Measurements from ENCODE around the gene TRAP1.

Gene TRAP1

DNA sequence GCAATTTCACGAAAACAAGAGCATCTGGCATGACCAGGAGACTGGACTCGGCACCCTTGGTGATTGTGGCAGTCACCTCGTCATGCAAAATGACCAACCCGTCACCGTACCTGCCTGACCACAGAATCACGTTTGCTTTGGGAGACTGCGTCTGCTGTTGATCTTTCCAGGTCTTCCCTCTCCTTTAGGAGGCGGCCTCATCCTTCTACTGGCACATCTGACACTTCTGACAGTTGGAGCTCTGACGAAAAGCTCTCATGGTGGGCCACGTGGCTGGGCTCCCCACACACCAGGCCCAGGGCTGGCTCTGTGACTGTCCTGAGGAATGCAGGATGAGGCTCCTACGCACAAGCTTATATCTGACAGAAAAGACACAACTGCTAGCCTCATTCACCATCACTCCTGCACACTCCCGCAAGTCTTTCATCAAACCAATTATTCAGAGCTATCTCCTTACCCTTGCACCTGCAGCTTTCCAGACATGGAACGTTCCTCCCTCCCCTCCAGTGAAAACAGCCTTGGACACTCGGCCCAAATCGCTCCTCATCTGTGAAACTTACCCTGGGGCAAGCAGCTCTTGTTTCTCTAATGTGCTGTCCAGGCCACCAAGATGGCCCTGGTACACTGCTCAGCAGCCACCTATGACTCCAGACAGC lies 3.6 kb downstream of the TRAP1 start:
- H3K4me1 Mint-ChIP-seq (ENCODE audit: low read depth), result peaks cover 48% of the 10 kb centered on the region
- no peak overlapping the region for H3K27ac Mint-ChIP-seq
- peak overlapping the region; percentile 7 for H3K4me3 Mint-ChIP-seq
- no peaks in the 10 kb centered on the region for H3K27me3 Mint-ChIP-seq
- peaks cover 54% of the 10 kb centered on the region for H3K36me3 Mint-ChIP-seq (ENCODE audit: low read depth)
- H3K9me3 Mint-ChIP-seq, result no peaks in the 10 kb centered on the region

DNA sequence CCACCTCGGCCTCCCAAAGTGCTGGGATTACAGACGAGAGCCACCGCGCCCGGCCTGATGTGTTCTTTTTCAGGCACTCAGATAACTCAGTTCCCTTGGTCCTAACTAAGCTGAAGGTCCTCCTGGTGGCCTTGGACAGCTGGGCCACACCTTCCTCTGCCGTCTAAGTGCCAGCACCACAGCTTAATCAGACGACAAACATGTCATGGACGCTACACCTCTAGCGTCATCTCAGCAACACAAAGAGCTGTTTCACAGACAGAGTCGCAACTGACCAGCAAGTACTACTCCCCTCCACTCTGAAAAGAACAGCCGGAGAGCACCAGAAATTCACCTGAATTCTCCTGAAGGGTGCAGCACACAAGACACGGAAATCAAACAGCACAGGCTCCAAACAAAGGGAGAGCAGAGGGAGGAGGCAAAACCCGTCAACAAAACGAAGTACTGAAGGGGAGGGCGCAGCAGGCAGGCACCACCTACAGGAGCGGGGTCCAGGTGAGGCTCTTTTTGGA lies 4.4 kb downstream of the TRAP1 start:
- peaks cover 43% of the 10 kb centered on the region for H3K4me1 Mint-ChIP-seq (ENCODE audit: low read depth)
- peaks cover 54% of the 10 kb centered on the region for H3K36me3 Mint-ChIP-seq (ENCODE audit: low read depth)
- no peak overlapping the region for H3K4me3 Mint-ChIP-seq
- H3K9me3 Mint-ChIP-seq, result no peaks in the 10 kb centered on the region
- no peaks in the 10 kb centered on the region for H3K27me3 Mint-ChIP-seq
- no peak overlapping the region for H3K27ac Mint-ChIP-seq

- Mint-ChIP-seq H3K27ac (no peak overlapping the region), H3K36me3 (ENCODE audit: low read depth) (peaks cover 37% of the 10 kb centered on the region), H3K9me3 (no peaks in the 10 kb centered on the region), H3K4me3 (no peak overlapping the region), H3K27me3 (no peaks in the 10 kb centered on the region), H3K4me1 (ENCODE audit: low read depth) (peaks cover 4% of the 10 kb centered on the region)
These were observed 10.9 kb downstream of the TRAP1 start for GRCh38 chr16:3706253-3707012.

- H3K9me3 Mint-ChIP-seq, result no peaks in the 10 kb centered on the region
- H3K27ac Mint-ChIP-seq, result no peak overlapping the region
These were observed 15.2 kb downstream of the TRAP1 start for GRCh38 chr16:3702082-3702481.

GRCh38 chr16:3701531-3701930 lies 15.8 kb downstream of the TRAP1 start:
- Mint-ChIP-seq H3K9me3 (no peaks in the 10 kb centered on the region), H3K4me1 (ENCODE audit: low read depth) (peaks cover 22% of the 10 kb centered on the region), H3K27me3 (no peaks in the 10 kb centered on the region), H3K4me3 (no peak overlapping the region), H3K27ac (no peak overlapping the region), H3K36me3 (ENCODE audit: low read depth) (peaks cover 33% of the 10 kb centered on the region)

More at GRCh38 chr16:3702082-3702481, 15.2 kb downstream of the TRAP1 start:
- Mint-ChIP-seq H3K27me3 (no peaks in the 10 kb centered on the region), H3K4me1 (ENCODE audit: low read depth) (peaks cover 22% of the 10 kb centered on the region), H3K36me3 (ENCODE audit: low read depth) (peaks cover 33% of the 10 kb centered on the region), H3K4me3 (no peak overlapping the region)

- Mint-ChIP-seq H3K36me3 (ENCODE audit: low read depth) (peaks cover 48% of the 10 kb centered on the region), H3K27me3 (no peaks in the 10 kb centered on the region), H3K4me1 (ENCODE audit: low read depth) (peaks cover 18% of the 10 kb centered on the region), H3K9me3 (no peaks in the 10 kb centered on the region), H3K27ac (no peak overlapping the region), H3K4me3 (no peak overlapping the region)
These were observed 18.4 kb downstream of the TRAP1 start for GRCh38 chr16:3698941-3699340.

DNA sequence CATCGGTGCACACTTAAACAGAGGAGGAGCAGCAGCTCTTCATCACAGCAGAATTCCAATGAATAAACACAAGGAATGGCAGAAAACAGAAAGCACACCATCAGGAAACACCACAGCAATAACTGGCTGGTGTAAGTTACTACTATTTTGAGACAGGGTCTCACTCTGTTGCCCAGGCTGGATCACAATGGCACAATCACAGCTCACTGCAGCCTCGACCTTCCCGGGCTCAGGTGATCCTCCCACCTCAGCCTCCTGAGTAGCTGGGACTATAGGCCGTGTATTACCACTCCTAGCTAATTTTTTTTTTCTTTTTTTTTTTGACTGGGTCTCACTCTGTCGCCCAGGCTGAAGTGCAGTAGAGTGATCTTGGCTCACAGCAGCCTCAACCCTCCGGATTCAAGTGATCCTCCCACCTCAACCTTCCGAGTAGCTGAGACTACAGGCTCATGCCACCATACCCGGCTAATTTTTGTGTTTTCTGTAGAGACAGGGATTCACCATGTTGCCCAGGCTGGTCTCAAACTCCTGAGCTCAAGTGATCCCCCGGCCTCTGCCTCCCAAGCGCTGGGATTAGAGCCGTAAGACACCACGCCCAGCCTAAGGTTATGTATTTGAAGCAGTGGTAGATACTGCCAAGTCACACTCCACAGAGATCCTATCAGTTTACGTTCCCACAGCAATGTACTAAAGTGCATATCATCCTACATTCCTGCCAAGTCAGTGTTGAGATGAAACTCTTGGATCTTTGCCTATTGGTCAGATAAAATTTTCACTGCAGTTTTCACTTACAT lies 20.7 kb downstream of the TRAP1 start:
- Mint-ChIP-seq H3K9me3 (no peaks in the 10 kb centered on the region), H3K27me3 (no peaks in the 10 kb centered on the region), H3K27ac (no peak overlapping the region), H3K4me3 (no peak overlapping the region), H3K36me3 (ENCODE audit: low read depth) (peaks cover 41% of the 10 kb centered on the region), H3K4me1 (ENCODE audit: low read depth) (peaks cover 18% of the 10 kb centered on the region)

GRCh38 chr16:3695610-3696369 lies 21.5 kb downstream of the TRAP1 start:
- Mint-ChIP-seq H3K27me3 (no peaks in the 10 kb centered on the region), H3K36me3 (ENCODE audit: low read depth) (peaks cover 36% of the 10 kb centered on the region), H3K4me3 (no peak overlapping the region), H3K27ac (peak overlapping the region; percentile 40), H3K4me1 (ENCODE audit: low read depth) (peaks cover 20% of the 10 kb centered on the region), H3K9me3 (no peaks in the 10 kb centered on the region)

- H3K4me3 Mint-ChIP-seq, result no peak overlapping the region
- H3K4me1 Mint-ChIP-seq (ENCODE audit: low read depth), result peaks cover 14% of the 10 kb centered on the region
- H3K36me3 Mint-ChIP-seq (ENCODE audit: low read depth), result peaks cover 47% of the 10 kb centered on the region
- H3K27ac Mint-ChIP-seq, result no peak overlapping the region
- H3K9me3 Mint-ChIP-seq, result no peaks in the 10 kb centered on the region
- H3K27me3 Mint-ChIP-seq, result no peaks in the 10 kb centered on the region
These were observed 23.3 kb downstream of the TRAP1 start for GRCh38 chr16:3694051-3694450.

DNA sequence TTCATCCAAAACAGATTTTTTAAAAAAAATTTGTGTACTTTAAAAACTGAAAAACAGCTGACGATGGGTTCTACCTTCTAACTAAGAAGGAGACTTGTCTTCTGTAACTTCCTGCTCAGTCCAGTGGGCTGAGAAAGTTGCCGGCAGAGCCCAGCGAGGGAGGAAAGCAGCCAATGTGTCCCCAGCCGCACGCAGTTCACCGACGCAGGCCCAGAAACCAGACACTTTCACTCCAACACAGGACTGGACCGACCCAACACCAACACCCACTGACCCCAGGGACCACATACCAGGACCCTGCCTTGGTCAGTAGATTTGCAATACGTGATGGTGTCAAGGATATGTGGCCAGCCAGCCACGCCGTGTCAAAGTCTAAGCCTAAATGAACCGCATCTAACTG lies 25.6 kb downstream of the TRAP1 start:
- Mint-ChIP-seq H3K36me3 (ENCODE audit: low read depth) (peaks cover 60% of the 10 kb centered on the region), H3K27me3 (no peaks in the 10 kb centered on the region), H3K4me1 (ENCODE audit: low read depth) (peaks cover 8% of the 10 kb centered on the region), H3K4me3 (no peak overlapping the region), H3K9me3 (no peaks in the 10 kb centered on the region), H3K27ac (no peak overlapping the region)

GRCh38 chr16:3690980-3691720 lies 26.2 kb downstream of the TRAP1 start:
- H3K4me3 Mint-ChIP-seq, result no peak overlapping the region
- H3K9me3 Mint-ChIP-seq, result no peaks in the 10 kb centered on the region
- no peaks in the 10 kb centered on the region for H3K27me3 Mint-ChIP-seq
- peaks cover 8% of the 10 kb centered on the region for H3K4me1 Mint-ChIP-seq (ENCODE audit: low read depth)
- peaks cover 59% of the 10 kb centered on the region for H3K36me3 Mint-ChIP-seq (ENCODE audit: low read depth)
- H3K27ac Mint-ChIP-seq, result no peak overlapping the region

- Mint-ChIP-seq H3K9me3 (no peaks in the 10 kb centered on the region), H3K27ac (no peak overlapping the region), H3K36me3 (ENCODE audit: low read depth) (peaks cover 59% of the 10 kb centered on the region), H3K4me3 (no peak overlapping the region), H3K27me3 (no peaks in the 10 kb centered on the region), H3K4me1 (ENCODE audit: low read depth) (peaks cover 8% of the 10 kb centered on the region)
These were observed 26.8 kb downstream of the TRAP1 start for GRCh38 chr16:3690470-3690928.

DNA sequence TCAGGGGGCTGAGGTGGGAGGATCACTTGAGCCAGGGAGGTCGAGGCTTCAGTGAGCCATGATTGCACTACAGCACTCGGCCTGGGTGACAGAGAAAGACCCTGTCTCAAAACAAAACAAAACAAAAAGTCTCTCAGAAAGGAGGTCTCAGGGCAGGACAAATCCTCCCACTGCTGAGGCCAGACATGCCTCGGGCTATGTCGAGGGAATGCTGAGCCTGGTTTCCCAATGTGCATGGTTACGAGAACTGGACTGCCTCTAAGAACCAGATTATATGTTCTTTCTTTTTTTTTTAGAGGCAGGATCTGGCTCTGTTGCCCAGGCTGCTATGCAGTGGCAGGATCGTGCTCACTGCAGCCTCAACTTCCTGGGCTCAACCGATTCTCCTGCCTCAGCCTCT lies 27.6 kb downstream of the TRAP1 start:
- peaks cover 58% of the 10 kb centered on the region for H3K36me3 Mint-ChIP-seq (ENCODE audit: low read depth)
- H3K9me3 Mint-ChIP-seq, result no peaks in the 10 kb centered on the region
- no peak overlapping the region for H3K27ac Mint-ChIP-seq
- H3K4me3 Mint-ChIP-seq, result no peak overlapping the region
- no peaks in the 10 kb centered on the region for H3K27me3 Mint-ChIP-seq
- H3K4me1 Mint-ChIP-seq (ENCODE audit: low read depth), result peaks cover 8% of the 10 kb centered on the region

GRCh38 chr16:3687792-3688191 lies 29.5 kb downstream of the TRAP1 start:
- no peak overlapping the region for H3K4me3 Mint-ChIP-seq
- H3K4me1 Mint-ChIP-seq (ENCODE audit: low read depth), result peaks cover 8% of the 10 kb centered on the region
- H3K27ac Mint-ChIP-seq, result no peak overlapping the region
- no peaks in the 10 kb centered on the region for H3K9me3 Mint-ChIP-seq
- no peaks in the 10 kb centered on the region for H3K27me3 Mint-ChIP-seq
- H3K36me3 Mint-ChIP-seq (ENCODE audit: low read depth), result peaks cover 65% of the 10 kb centered on the region
